Measurements from ENCODE around the gene SETBP1.

Gene SETBP1

GRCh38 chr18:45102126-45102525, 421.4 kb downstream of the SETBP1 start:
- DNase-seq = no peak

- no peak for DNase-seq
Observed at GRCh38 chr18:45102863-45103262, 422.2 kb downstream of the SETBP1 start.

- DNase-seq = no peak
Observed at GRCh38 chr18:45103319-45104048, 422.8 kb downstream of the SETBP1 start.

GRCh38 chr18:45104049-45104395, 423.3 kb downstream of the SETBP1 start:
- no peak for DNase-seq

- no peak for DNase-seq
Observed at GRCh38 chr18:45106331-45106774, 425.7 kb downstream of the SETBP1 start.

- no peak for DNase-seq
Observed at GRCh38 chr18:45107425-45107824, 426.7 kb downstream of the SETBP1 start.

- no peak for DNase-seq
Observed at GRCh38 chr18:45108754-45109153, 428.1 kb downstream of the SETBP1 start.

GRCh38 chr18:45109271-45109670, 428.6 kb downstream of the SETBP1 start:
- no peak for DNase-seq

GRCh38 chr18:45109706-45110105, 429.0 kb downstream of the SETBP1 start:
- no peak for DNase-seq

- DNase-seq = no peak
Observed at GRCh38 chr18:45110577-45111501, 430.2 kb downstream of the SETBP1 start.

GRCh38 chr18:45111502-45111848, 430.8 kb downstream of the SETBP1 start:
- no peak for DNase-seq

- no peak for DNase-seq
Observed at GRCh38 chr18:45112682-45113081, 432.0 kb downstream of the SETBP1 start.

- no peak for DNase-seq
Observed at GRCh38 chr18:45116116-45116515, 435.4 kb downstream of the SETBP1 start.
